Measurements from ENCODE around the gene TBX21. TPM values are rescaled to one million over a fixed set of nuclear protein-coding genes. Genes with fewer than 3 reads are reported as not detected.

The TBX21 gene
- total and polyA plus RNA-seq, 10 of the 15 experiments (the other 5 are each of a cell fraction or from before 2014, with no cell fraction given): 0.63 to 9.6 (median 5.0) TPM

GRCh38 chr17:47741109-47741792, 8.2 kb downstream of the TBX21 start:
- H4K20me1 ChIP-seq (ENCODE audit: control insufficient read depth, insufficient read depth): no peaks in the 10 kb centered on the region
- DNase-seq (ENCODE audit: low read depth, low spot score) (no peak), ATAC-seq (0 out of 3 replicates have a peak, but pooled peaks have one; percentile 11), FAIRE-seq (no peak)
- in situ Hi-C loops (cut with MboI) (no loop called here), intact Hi-C loops (cut with micrococcal nuclease; ENCODE audit: unreplicated experiment) (no loop called here)
- TF ChIP-seq RFX5 (IDR thresholded peaks at IDR 0.05; ENCODE audit: low read depth, low read length) (no peak), SIX5 (IDR thresholded peaks at IDR 0.05; ENCODE audit: low read depth, low read length, severe bottlenecking) (no peak), ZZZ3 (IDR thresholded peaks at IDR 0.05; ENCODE audit: control insufficient read depth, insufficient read length, low read depth) (no peak), EGR1 (IDR thresholded peaks at IDR 0.05; ENCODE audit: borderline replicate concordance in 1 of 2, low read depth in 2 of 2, low read length in 2 of 2) (no peak), FOXK2 (IDR thresholded peaks at IDR 0.05) (0 out of 2 replicates have a peak, but pooled peaks have one; percentile 20), ASH2L (IDR thresholded peaks at IDR 0.05; ENCODE audit: borderline replicate concordance, low read depth) (no peak), NFIC (IDR thresholded peaks at IDR 0.05; ENCODE audit: low read depth, low read length) (no peak), HCFC1 (IDR thresholded peaks at IDR 0.05; ENCODE audit: low read length) (no peak), SIN3A (IDR thresholded peaks at IDR 0.05; ENCODE audit: low read depth, low read length) (no peak), FOS (IDR thresholded peaks at IDR 0.05; ENCODE audit: borderline replicate concordance, extremely low read depth, insufficient read length) (no peak), PAX5 (IDR thresholded peaks at IDR 0.05; ENCODE audit: borderline replicate concordance, low read depth, low read length) (no peak), HDGF (IDR thresholded peaks at IDR 0.05) (peak; percentile 93), MLLT1 (IDR thresholded peaks at IDR 0.05) (peak; percentile 79), ELK1 (IDR thresholded peaks at IDR 0.05; ENCODE audit: low read depth, low read length) (no peak), STAT3 (IDR thresholded peaks at IDR 0.05; ENCODE audit: low read depth, low read length) (no peak), NBN (IDR thresholded peaks at IDR 0.05) (peak; percentile 49; the same call in 1 of the 2 replicates), EZH2 (IDR thresholded peaks at IDR 0.05; ENCODE audit: borderline replicate concordance, control insufficient read depth, low read depth, low read length) (no peak), CHD4 (IDR thresholded peaks at IDR 0.05) (no peak), MAX (IDR thresholded peaks at IDR 0.05; ENCODE audit: low read depth, low read length) (no peak), IRF5 (IDR thresholded peaks at IDR 0.05; ENCODE audit: borderline replicate concordance) (peak; percentile 16; the same call in 1 of the 2 replicates), TCF12 (IDR thresholded peaks at IDR 0.05; ENCODE audit: low read depth, low read length) (no peak)
- peaks cover 27% of the 10 kb centered on the region for H3K4me1 ChIP-seq (ENCODE audit: control insufficient read depth, insufficient read depth, low read length)
- no peak overlapping the region for H2AFZ ChIP-seq (ENCODE audit: control insufficient read depth, low read depth, low read length)
- no peak overlapping the region for H3K9ac ChIP-seq (ENCODE audit: control insufficient read depth, insufficient read depth, low read length)
- ChIA-PET SMC1A (ENCODE audit: uncharacterized antibody, unreplicated experiment) (interaction anchor here (0.7 to 3.9 kb wide), 11 partner anchors 8 to 92 kb away, joined by 3 to 17 read pairs (median 5); partner anchors contain the start of genes KPNB1 and TBX21), POLR2A (interaction anchor here (0.5 to 1.4 kb wide), 6 partner anchors 9 to 245 kb away, joined by 3 to 6 read pairs (median 4); no protein-coding TSS in a partner anchor), RAD21 (ENCODE audit: unreplicated experiment) (interaction anchor here (0.9 to 5.9 kb wide), 4 partner anchors 23 to 79 kb away, joined by 3 to 74 read pairs (median 6); no protein-coding TSS in a partner anchor), CTCF (interaction anchor here (0.9 to 17.1 kb wide), 11 partner anchors 8 to 377 kb away, joined by 3 to 242 read pairs (median 4); partner anchors contain the start of genes SCRN2 and TBX21)
- peaks cover 2 to 11% of the 10 kb centered on the region in 2 experiments; a peak in 3 of 4 replicates for H3K36me3 ChIP-seq (ENCODE audit: control insufficient read depth in 2 of 2, insufficient read depth in 2 of 2, low read length in 1 of 2)
- peaks cover 25% of the 10 kb centered on the region for H3K79me2 ChIP-seq (ENCODE audit: control insufficient read depth, insufficient read depth, low read length)
- H3K27me3 ChIP-seq (replicated peaks in 1 of 2; ENCODE audit: control insufficient read depth in 2 of 2, insufficient read depth in 2 of 2, low read length in 1 of 2): no peaks in the 10 kb centered on the region
- no TSS peak for BruUV-seq (replicated peaks)
- H3K9me3 ChIP-seq (replicated peaks; ENCODE audit: control insufficient read depth, insufficient read depth, low read length): no peaks in the 10 kb centered on the region
- no peak overlapping the region for H3K27ac ChIP-seq (ENCODE audit: control insufficient read depth, insufficient read depth)
- H3K4me2 ChIP-seq (ENCODE audit: control insufficient read depth, insufficient read depth): no peak overlapping the region; the same call in 1 of the 2 replicates
- WGBS (ENCODE audit: insufficient coverage, insufficient replicate concordance, low lambda C conversion rate, missing lambda C conversion rate): 52% methylated on average over 11 of the region's 11 CpGs
- H3K4me3 ChIP-seq: no peak overlapping the region; the same call in 1 of the 2 replicates

Data from GM12878 (cell line).